Astrocyte (in vitro differentiated cells and primary cell): ENCODE results near the gene EPN3. TPM values are rescaled to one million over a fixed set of nuclear protein-coding genes. Genes with fewer than 3 reads are reported as not detected.

ENCODE experiments used
- DNase-seq: peaks from one replicate; pipeline ENCODE4 v3.0.0-alpha.2; 2010; ENCODE audit warnings: low read depth
- FAIRE-seq: peaks from 2 replicates; lab custom pipeline; 2011; peaks lifted over from hg19 to GRCh38; lab: Jason Lieb, UNC
- H2AFZ ChIP-seq: 2 replicates; pipeline ENCODE4 v1.6.0; 2012; ENCODE audit warnings: low read depth, low read length, inconsistent platforms
- H3K27ac ChIP-seq: 2 replicates; pipeline ENCODE4 v1.5.1; 2011; ENCODE audit warnings: low read depth, low read length, inconsistent platforms
- H3K27me3 ChIP-seq: 2 replicates; pipeline ENCODE4 v1.6.0; 2011; ENCODE audit warnings: low read length, inconsistent platforms; ENCODE audit not compliant: insufficient read depth
- H3K36me3 ChIP-seq: 2 replicates; pipeline ENCODE4 v1.5.1; 2011; ENCODE audit warnings: low read length, inconsistent platforms; ENCODE audit not compliant: insufficient read depth
- H3K4me1 ChIP-seq: 2 replicates; pipeline ENCODE4 v1.5.1; 2011; ENCODE audit warnings: low read length, inconsistent platforms; ENCODE audit not compliant: insufficient read depth
- H3K4me2 ChIP-seq: 2 replicates; pipeline ENCODE4 v1.6.0; 2012; ENCODE audit warnings: low read length, inconsistent platforms
- H3K4me3 ChIP-seq: 2 replicates; pipeline ENCODE4 v1.5.1; 2011; ENCODE audit warnings: low read depth, mild to moderate bottlenecking, low read length, inconsistent platforms; ENCODE audit not compliant: insufficient read depth
- H3K79me2 ChIP-seq: 2 replicates; pipeline ENCODE4 v1.6.0; 2012; ENCODE audit warnings: mild to moderate bottlenecking, low read length, inconsistent platforms; ENCODE audit not compliant: insufficient read depth
- H3K9ac ChIP-seq: 2 replicates; pipeline ENCODE4 v1.6.0; 2012; ENCODE audit warnings: mild to moderate bottlenecking, low read length, inconsistent platforms
- H3K9me3 ChIP-seq: 2 replicates; pipeline ENCODE4 v1.5.1; 2012; ENCODE audit warnings: low read depth, mild to moderate bottlenecking, low read length, inconsistent platforms; ENCODE audit not compliant: insufficient read depth
- H4K20me1 ChIP-seq: 2 replicates; pipeline ENCODE4 v1.6.0; 2012; ENCODE audit warnings: low read length, inconsistent platforms; ENCODE audit not compliant: insufficient read depth
- H3K27ac Mint-ChIP-seq: one replicate; pipeline ENCODE4 v1.8.0; 2021; ENCODE audit warnings: mild to moderate bottlenecking, mixed read lengths; ENCODE audit not compliant: unreplicated experiment
- H3K27me3 Mint-ChIP-seq: one replicate; pipeline ENCODE4 v1.8.0; 2021; ENCODE audit warnings: low read depth, mixed read lengths; ENCODE audit not compliant: unreplicated experiment
- H3K36me3 Mint-ChIP-seq: one replicate; pipeline ENCODE4 v1.8.0; 2021; ENCODE audit warnings: low read depth, mixed read lengths; ENCODE audit not compliant: unreplicated experiment
- H3K4me1 Mint-ChIP-seq: one replicate; pipeline ENCODE4 v1.8.0; 2021; ENCODE audit warnings: low read depth, mixed read lengths; ENCODE audit not compliant: unreplicated experiment
- H3K4me3 Mint-ChIP-seq: one replicate; pipeline ENCODE4 v1.8.0; 2021; ENCODE audit warnings: mild to moderate bottlenecking, moderate library complexity, mixed read lengths; ENCODE audit not compliant: unreplicated experiment
- H3K9me3 Mint-ChIP-seq: one replicate; pipeline ENCODE4 v1.8.0; 2021; ENCODE audit warnings: mild to moderate bottlenecking, mixed read lengths; ENCODE audit not compliant: unreplicated experiment
- EZH2 ChIP-seq: IDR thresholded peaks from 2 replicates; pipeline ENCODE4 v1.6.1; 2012; ENCODE audit warnings: mild to moderate bottlenecking, low read length, inconsistent platforms; ENCODE audit not compliant: insufficient read depth
- total RNA-seq: library from RNA; stranded (reverse); gene quantifications from 2 replicates; pipeline ENCODE4 v1.2.1, GENCODE V29; 2021
- TF ChIP-seq, protein P1 (sequence below): IDR thresholded peaks from 2 replicates; pipeline ENCODE4 v1.5.1; 2011; ENCODE audit warnings: low read depth, mild to moderate bottlenecking, inconsistent platforms, low read length, moderate library complexity; ENCODE audit not compliant: insufficient read depth

Gene EPN3
- total RNA-seq, 1 donor from 2014 or later: 1.7 TPM

DNA sequence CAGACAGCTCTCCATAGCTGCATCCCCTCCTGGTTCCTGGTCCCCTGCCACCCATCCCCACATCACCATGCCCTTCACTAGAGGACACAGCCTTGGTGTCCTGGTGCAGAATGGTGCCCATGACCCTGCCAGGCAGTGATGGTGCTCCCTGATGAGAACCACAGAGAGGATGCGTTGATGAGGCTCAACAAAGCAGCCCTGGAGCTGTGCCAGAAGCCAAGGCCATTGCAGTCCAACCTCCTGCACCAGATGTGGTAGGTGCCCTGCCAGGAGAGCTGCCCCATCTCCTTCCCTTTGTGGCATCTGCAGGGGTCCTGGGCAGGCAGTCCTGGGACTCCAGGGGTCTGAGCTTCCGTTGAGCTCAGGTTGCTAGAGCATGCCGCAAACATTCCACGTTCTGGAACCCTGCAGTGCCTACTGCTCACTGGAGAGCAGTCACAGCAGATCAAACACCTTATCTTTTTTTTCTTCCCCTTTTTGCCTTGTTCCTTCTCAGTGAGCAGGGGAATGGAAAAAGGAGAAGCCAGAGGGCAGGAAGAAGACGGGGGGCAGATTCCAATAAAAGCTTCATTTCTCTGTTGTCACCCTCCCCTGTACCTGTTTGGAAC, 5.3 kb upstream of the EPN3 start:
- Mint-ChIP-seq H3K4me3 (no peak overlapping the region), H3K27me3 (peaks cover 56% of the 10 kb centered on the region), H3K27ac (no peak overlapping the region), H3K36me3 (no peaks in the 10 kb centered on the region), H3K9me3 (peaks cover 4% of the 10 kb centered on the region), H3K4me1 (peaks cover 2% of the 10 kb centered on the region)
- DNase-seq (no peak), FAIRE-seq (no peak)
- Histone ChIP-seq H3K9me3 (no peaks in the 10 kb centered on the region), H2AFZ (no peak overlapping the region), H3K79me2 (no peaks in the 10 kb centered on the region), H4K20me1 (no peaks in the 10 kb centered on the region), H3K27me3 (peaks cover 9% of the 10 kb centered on the region), H3K4me1 (no peaks in the 10 kb centered on the region), H3K4me2 (no peak overlapping the region), H3K36me3 (no peaks in the 10 kb centered on the region), H3K9ac (no peak overlapping the region), H3K27ac (no peak overlapping the region), H3K4me3 (no peak overlapping the region)
- no peak for TF ChIP-seq EZH2
- TF ChIP-seq, protein P1, sequence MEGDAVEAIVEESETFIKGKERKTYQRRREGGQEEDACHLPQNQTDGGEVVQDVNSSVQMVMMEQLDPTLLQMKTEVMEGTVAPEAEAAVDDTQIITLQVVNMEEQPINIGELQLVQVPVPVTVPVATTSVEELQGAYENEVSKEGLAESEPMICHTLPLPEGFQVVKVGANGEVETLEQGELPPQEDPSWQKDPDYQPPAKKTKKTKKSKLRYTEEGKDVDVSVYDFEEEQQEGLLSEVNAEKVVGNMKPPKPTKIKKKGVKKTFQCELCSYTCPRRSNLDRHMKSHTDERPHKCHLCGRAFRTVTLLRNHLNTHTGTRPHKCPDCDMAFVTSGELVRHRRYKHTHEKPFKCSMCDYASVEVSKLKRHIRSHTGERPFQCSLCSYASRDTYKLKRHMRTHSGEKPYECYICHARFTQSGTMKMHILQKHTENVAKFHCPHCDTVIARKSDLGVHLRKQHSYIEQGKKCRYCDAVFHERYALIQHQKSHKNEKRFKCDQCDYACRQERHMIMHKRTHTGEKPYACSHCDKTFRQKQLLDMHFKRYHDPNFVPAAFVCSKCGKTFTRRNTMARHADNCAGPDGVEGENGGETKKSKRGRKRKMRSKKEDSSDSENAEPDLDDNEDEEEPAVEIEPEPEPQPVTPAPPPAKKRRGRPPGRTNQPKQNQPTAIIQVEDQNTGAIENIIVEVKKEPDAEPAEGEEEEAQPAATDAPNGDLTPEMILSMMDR: no peak

DNA sequence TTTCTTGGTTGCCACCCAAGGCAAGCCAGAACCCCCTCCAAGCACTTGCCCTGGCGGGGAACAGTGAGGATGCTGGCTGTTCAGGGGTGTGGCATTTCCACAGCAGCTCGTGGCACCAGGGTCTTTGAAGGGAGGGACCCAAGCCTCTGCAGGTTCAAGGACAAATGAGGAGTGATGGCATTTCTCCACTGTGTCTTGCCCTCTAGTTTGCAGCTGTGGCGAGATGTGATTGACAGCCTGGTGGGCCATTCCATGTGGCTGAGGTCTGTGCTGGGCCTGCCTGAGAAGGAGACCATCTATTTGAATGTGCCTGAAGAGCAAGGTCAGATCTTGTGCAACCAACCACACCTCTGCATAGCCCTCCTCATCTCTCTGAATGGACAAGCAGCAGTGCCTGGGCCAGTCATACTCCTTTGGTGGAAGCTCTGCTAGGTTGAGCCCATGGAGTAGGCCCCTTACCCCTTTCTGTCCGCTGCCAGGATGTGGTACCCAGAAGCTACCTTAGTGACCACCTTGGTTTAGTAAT, 4.5 kb upstream of the EPN3 start:
- Mint-ChIP-seq H3K27me3 (peaks cover 60% of the 10 kb centered on the region), H3K36me3 (no peaks in the 10 kb centered on the region), H3K27ac (no peak overlapping the region), H3K9me3 (peaks cover 4% of the 10 kb centered on the region), H3K4me1 (peaks cover 2% of the 10 kb centered on the region), H3K4me3 (no peak overlapping the region)
- Histone ChIP-seq H4K20me1 (no peaks in the 10 kb centered on the region), H3K4me1 (no peaks in the 10 kb centered on the region), H3K27ac (no peak overlapping the region), H3K4me2 (no peak overlapping the region), H3K9ac (no peak overlapping the region), H3K27me3 (peaks cover 17% of the 10 kb centered on the region), H2AFZ (no peak overlapping the region), H3K79me2 (no peaks in the 10 kb centered on the region), H3K36me3 (no peaks in the 10 kb centered on the region), H3K9me3 (no peaks in the 10 kb centered on the region), H3K4me3 (no peak overlapping the region)
- FAIRE-seq (no peak), DNase-seq (no peak)
- TF ChIP-seq, protein P1: no peak
- no peak for TF ChIP-seq EZH2

DNA sequence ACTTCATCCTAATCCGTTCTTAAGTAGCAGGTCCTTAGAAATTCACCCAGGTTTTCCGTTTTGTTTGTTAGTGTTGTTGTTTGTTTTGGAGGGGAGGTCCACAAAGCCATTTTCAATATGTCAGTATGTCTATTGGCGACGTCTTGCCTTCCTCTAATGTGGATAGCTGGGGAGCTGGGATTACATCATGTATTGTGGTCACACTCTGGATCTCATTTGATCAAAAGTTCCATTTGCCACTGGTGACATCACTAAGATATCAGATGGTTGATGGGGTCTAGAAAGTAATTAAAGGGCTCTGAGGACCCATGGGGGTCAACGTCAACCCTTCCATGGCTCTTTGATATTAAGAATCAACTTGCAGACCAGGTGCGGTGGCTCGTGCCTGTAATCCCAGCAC, 2.7 kb upstream of the EPN3 start:
- H3K9me3 Mint-ChIP-seq: peaks cover 6% of the 10 kb centered on the region
- TF ChIP-seq, protein P1: no peak
- no peak for TF ChIP-seq EZH2

More for the DNA sequence above, 2.7 kb upstream of the EPN3 start:
- Histone ChIP-seq H3K79me2 (no peaks in the 10 kb centered on the region), H3K4me3 (no peak overlapping the region), H3K9me3 (no peaks in the 10 kb centered on the region), H3K27me3 (peaks cover 21% of the 10 kb centered on the region), H3K9ac (no peak overlapping the region), H3K4me1 (peaks cover 11% of the 10 kb centered on the region), H2AFZ (no peak overlapping the region), H3K36me3 (no peaks in the 10 kb centered on the region), H4K20me1 (no peaks in the 10 kb centered on the region), H3K27ac (no peak overlapping the region), H3K4me2 (no peak overlapping the region)
- H3K36me3 Mint-ChIP-seq: no peaks in the 10 kb centered on the region
- peaks cover 10% of the 10 kb centered on the region for H3K4me1 Mint-ChIP-seq
- DNase-seq: no peak
- H3K4me3 Mint-ChIP-seq: no peak overlapping the region
- no peak overlapping the region for H3K27ac Mint-ChIP-seq
- H3K27me3 Mint-ChIP-seq: peaks cover 66% of the 10 kb centered on the region
- no peak for FAIRE-seq
